Measurements from ENCODE around the gene ANKRD23. TPM values are rescaled to one million over a fixed set of nuclear protein-coding genes. Genes with fewer than 3 reads are reported as not detected.

The ANKRD23 gene
- total RNA-seq, 1 donor from 2014 or later = 1.9 TPM

GRCh38 chr2:96883306-96883705 is 39.5 kb upstream of the ANKRD23 start:
- no peak for DNase-seq (ENCODE audit: low spot score)
- H3K27me3 Mint-ChIP-seq (ENCODE audit: low read depth) = no peaks in the 10 kb centered on the region
- no peak overlapping the region for H3K4me3 Mint-ChIP-seq (ENCODE audit: unreplicated experiment)
- no peak for TF ChIP-seq CTCF (IDR thresholded peaks at IDR 0.05)
- H3K4me1 Mint-ChIP-seq (ENCODE audit: low read depth) = peaks cover 22% of the 10 kb centered on the region
- no peaks in the 10 kb centered on the region for H3K36me3 Mint-ChIP-seq (ENCODE audit: low read depth)
- no peak overlapping the region for H3K27ac Mint-ChIP-seq (ENCODE audit: unreplicated experiment)
- H3K9me3 Mint-ChIP-seq (ENCODE audit: low read depth) = no peaks in the 10 kb centered on the region

GRCh38 chr2:96882906-96883305 is 39.1 kb upstream of the ANKRD23 start:
- no peak for DNase-seq (ENCODE audit: low spot score)
- Mint-ChIP-seq H3K4me3 (ENCODE audit: unreplicated experiment) (no peak overlapping the region), H3K36me3 (ENCODE audit: low read depth) (no peaks in the 10 kb centered on the region), H3K4me1 (ENCODE audit: low read depth) (peaks cover 19% of the 10 kb centered on the region), H3K9me3 (ENCODE audit: low read depth) (no peaks in the 10 kb centered on the region), H3K27me3 (ENCODE audit: low read depth) (no peaks in the 10 kb centered on the region), H3K27ac (ENCODE audit: unreplicated experiment) (no peak overlapping the region)
- TF ChIP-seq CTCF (IDR thresholded peaks at IDR 0.05) = no peak

- Mint-ChIP-seq H3K27ac (ENCODE audit: unreplicated experiment) (no peak overlapping the region), H3K36me3 (ENCODE audit: low read depth) (no peaks in the 10 kb centered on the region), H3K4me1 (ENCODE audit: low read depth) (peaks cover 14% of the 10 kb centered on the region), H3K27me3 (ENCODE audit: low read depth) (no peaks in the 10 kb centered on the region), H3K4me3 (ENCODE audit: unreplicated experiment) (no peak overlapping the region), H3K9me3 (ENCODE audit: low read depth) (no peaks in the 10 kb centered on the region)
- no peak for TF ChIP-seq CTCF (IDR thresholded peaks at IDR 0.05)
- no peak for DNase-seq (ENCODE audit: low spot score)
Observed at GRCh38 chr2:96882230-96882629, 38.4 kb upstream of the ANKRD23 start.

- Mint-ChIP-seq H3K4me1 (ENCODE audit: low read depth) (peaks cover 19% of the 10 kb centered on the region), H3K4me3 (ENCODE audit: unreplicated experiment) (no peak overlapping the region)
- DNase-seq (ENCODE audit: low spot score) = no peak
Observed at GRCh38 chr2:96881349-96882195, 37.8 kb upstream of the ANKRD23 start.

DNA sequence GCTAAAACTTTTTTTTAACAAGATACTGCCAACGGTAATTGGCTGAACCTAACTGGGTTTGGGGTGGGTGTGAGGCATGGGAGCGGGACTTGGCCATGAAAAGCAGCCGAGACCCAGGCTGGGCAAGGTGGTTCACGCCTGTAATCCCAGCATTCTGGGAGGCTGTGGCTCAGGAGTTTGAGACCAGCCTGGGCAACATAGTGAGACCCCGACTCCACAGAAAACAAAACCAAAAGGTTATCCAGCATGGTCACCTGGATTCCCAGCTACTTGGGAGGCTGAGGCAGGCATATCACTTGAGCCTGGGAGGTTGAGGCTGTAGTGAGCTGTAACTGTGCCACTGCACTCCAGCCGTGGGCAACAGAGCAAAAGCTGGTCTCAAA is 37.1 kb upstream of the ANKRD23 start:
- peaks cover 26% of the 10 kb centered on the region for H3K4me1 Mint-ChIP-seq (ENCODE audit: low read depth)

More at GRCh38 chr2:96881349-96882195, 37.8 kb upstream of the ANKRD23 start:
- no peaks in the 10 kb centered on the region for H3K27me3 Mint-ChIP-seq (ENCODE audit: low read depth)
- TF ChIP-seq CTCF (IDR thresholded peaks at IDR 0.05) = no peak
- no peaks in the 10 kb centered on the region for H3K36me3 Mint-ChIP-seq (ENCODE audit: low read depth)
- H3K27ac Mint-ChIP-seq (ENCODE audit: unreplicated experiment) = no peak overlapping the region
- no peaks in the 10 kb centered on the region for H3K9me3 Mint-ChIP-seq (ENCODE audit: low read depth)

More for the DNA sequence above, 37.1 kb upstream of the ANKRD23 start:
- Mint-ChIP-seq H3K36me3 (ENCODE audit: low read depth) (no peaks in the 10 kb centered on the region), H3K27me3 (ENCODE audit: low read depth) (no peaks in the 10 kb centered on the region), H3K4me3 (ENCODE audit: unreplicated experiment) (no peak overlapping the region), H3K9me3 (ENCODE audit: low read depth) (no peaks in the 10 kb centered on the region), H3K27ac (ENCODE audit: unreplicated experiment) (no peak overlapping the region)
- no peak for TF ChIP-seq CTCF (IDR thresholded peaks at IDR 0.05)
- DNase-seq (ENCODE audit: low spot score) = no peak

All from chondrocyte (in vitro differentiated cells).